Common myeloid progenitor, CD34-positive (primary cell): Measurements from ENCODE around the gene ANKRD44.
A peak's percentile ranks its signal among the peaks of the same experiment; 100 is the strongest.

Experiments used
- CTCF ChIA-PET: fragments of 350-600 bp; sonication (Branson Sonifier 250); formaldehyde crosslinking; loops from one replicate; lab custom pipeline; 2021; ENCODE audit warnings: antibody characterized with exemption; lab: Charles Lee
- POLR2A ChIA-PET: fragments of 350-600 bp; sonication (Branson Sonifier 250); formaldehyde crosslinking; loops from one replicate; lab custom pipeline; 2021; ENCODE audit warnings: antibody characterized with exemption; lab: Charles Lee
- DNase-seq, 3 donors: peaks; one replicate each; pipeline versions ENCODE4 v3.0.0 to v3.0.0-alpha.2; 2013
- H3K27ac ChIP-seq, 2 experiments: 1 replicate in 1 of 2; 2 replicates in 1 of 2; pipeline ENCODE4 v1.7.0; 2013; ENCODE audit warnings: inconsistent platforms in 2 of 2, low read length in 2 of 2, mild to moderate bottlenecking in 2 of 2, low read depth in 1 of 2, moderate library complexity in 1 of 2; ENCODE audit not compliant: severe bottlenecking in 2 of 2, insufficient read depth in 1 of 2, poor library complexity in 1 of 2
- H3K27me3 ChIP-seq, 5 experiments: replicated peaks in 2 of 5; 1 replicate in 3 of 5; 2 replicates in 2 of 5; pipeline versions ENCODE4 v1.6.1 to v1.7.0; 2013; ENCODE audit warnings: low read length in 4 of 5, mild to moderate bottlenecking in 2 of 5, moderate library complexity in 2 of 5, inconsistent platforms in 1 of 5; ENCODE audit not compliant: insufficient read depth in 5 of 5, control insufficient read depth in 4 of 5
- H3K36me3 ChIP-seq, 4 experiments: 1 replicate in 2 of 4; 2 replicates in 2 of 4; pipeline versions ENCODE4 v1.6.1 to v1.7.0; 2013; ENCODE audit warnings: low read length in 3 of 4, control low read depth in 1 of 4, mild to moderate bottlenecking in 1 of 4; ENCODE audit not compliant: control insufficient read depth in 4 of 4, insufficient read depth in 4 of 4
- H3K4me1 ChIP-seq, 4 experiments: 1 replicate in 3 of 4; 2 replicates in 1 of 4; pipeline versions ENCODE4 v1.6.1 to v1.7.1; 2013; ENCODE audit warnings: low read length in 3 of 4, mild to moderate bottlenecking in 3 of 4, control low read depth in 1 of 4, inconsistent platforms in 1 of 4, moderate library complexity in 1 of 4; ENCODE audit not compliant: control insufficient read depth in 4 of 4, insufficient read depth in 4 of 4; ENCODE audit errors: control extremely low read depth in 1 of 4
- H3K4me3 ChIP-seq, 7 experiments: 1 replicate in 4 of 7; 2 replicates in 3 of 7; pipeline versions ENCODE4 v1.5.1 to v1.7.0; 2013; ENCODE audit warnings: mild to moderate bottlenecking in 7 of 7, low read length in 6 of 7, moderate library complexity in 6 of 7, inconsistent platforms in 2 of 7, low read depth in 2 of 7, control low read depth in 1 of 7; ENCODE audit not compliant: insufficient read depth in 4 of 7, control insufficient read depth in 1 of 7; ENCODE audit errors: extremely low read depth in 1 of 7
- H3K9me3 ChIP-seq, 5 experiments: 1 replicate in 4 of 5; 2 replicates in 1 of 5; pipeline versions ENCODE4 v1.6.1 to v1.7.1; 2013; ENCODE audit warnings: low read length in 4 of 5, mild to moderate bottlenecking in 2 of 5, inconsistent platforms in 1 of 5, low read depth in 1 of 5, moderate library complexity in 1 of 5; ENCODE audit not compliant: control insufficient read depth in 4 of 5, insufficient read depth in 2 of 5; ENCODE audit errors: control extremely low read depth in 1 of 5
- WGBS: methylation state at CpG from one replicate; pipeline ENCODE4 v1.1.5; 2013; ENCODE audit not compliant: insufficient coverage; 5-methylcytosine and 5-hydroxymethylcytosine counted together

The ANKRD44 gene

DNA sequence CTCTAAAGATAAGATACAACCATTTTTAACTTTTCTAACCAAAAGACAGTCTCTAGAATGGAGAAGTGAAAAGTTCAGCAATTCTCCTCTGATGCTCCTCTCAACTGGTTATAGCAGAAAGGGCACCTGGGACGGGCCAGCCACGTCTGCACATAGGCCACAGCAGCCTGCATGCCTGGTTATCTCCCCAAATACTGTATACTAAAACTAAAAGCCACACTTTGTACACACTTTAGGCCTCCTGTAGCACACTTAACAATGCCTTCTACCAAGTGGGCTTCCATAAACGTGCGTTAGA is 179.1 kb downstream of the ANKRD44 start:
- Histone ChIP-seq H3K9me3 (peaks cover 0 to 3% (median 0%) of the 10 kb centered on the region in 5 experiments), H3K27me3 (no peaks in the 10 kb centered on the region), H3K4me3 (no peak overlapping the region), H3K4me1 (peaks cover 0 to 14% (median 3%) of the 10 kb centered on the region in 4 experiments), H3K27ac (no peak overlapping the region), H3K36me3 (peaks cover 0 to 9% (median 5%) of the 10 kb centered on the region in 4 experiments)
- WGBS = 71% methylated on average over 1 of the region's 4 CpGs
- DNase-seq = no peak
- CTCF ChIA-PET = interaction anchor here (1.0 to 2.0 kb wide), 3 partner anchors 14 to 18 kb away, joined by 3 to 8 read pairs (median 4); no protein-coding TSS in a partner anchor
- POLR2A ChIA-PET = interaction anchor here (0.7 kb wide), 1 partner anchor 75 kb away, joined by 3 read pairs; no protein-coding TSS in a partner anchor

DNA sequence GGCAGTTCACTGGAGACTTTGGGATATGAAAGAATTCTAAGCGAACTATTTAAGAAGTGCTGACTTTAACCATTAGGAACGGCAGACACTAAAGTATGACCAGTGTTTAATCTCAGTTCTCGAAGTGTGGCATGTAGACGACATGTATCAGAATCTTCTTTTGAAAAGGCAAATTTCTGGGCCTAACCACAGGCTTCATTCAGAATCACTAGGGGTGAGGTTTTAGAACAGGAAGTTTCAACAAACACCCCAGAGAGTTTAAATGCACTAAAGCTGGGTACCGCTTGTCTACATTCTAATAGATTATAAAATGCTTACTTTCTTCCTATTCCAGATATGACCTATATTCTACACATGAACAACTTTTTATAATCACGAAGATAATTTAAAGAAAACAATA is 180.3 kb downstream of the ANKRD44 start:
- WGBS = 38% methylated on average over 4 of the region's 6 CpGs
- H3K36me3 ChIP-seq = peaks cover 0 to 9% (median 7%) of the 10 kb centered on the region in 4 experiments
- DNase-seq = peak; percentile 11 to 52 (median 47)
- CTCF ChIA-PET = interaction anchor here (2.4 kb wide), 1 partner anchor 38 kb away, joined by 13 read pairs; no protein-coding TSS in a partner anchor
- H3K27me3 ChIP-seq = no peaks in the 10 kb centered on the region
- peak overlapping the region in 1 of 2 experiments; percentile 38 for H3K27ac ChIP-seq
- no peak overlapping the region for H3K4me3 ChIP-seq
- H3K9me3 ChIP-seq = peaks cover 0 to 3% (median 0%) of the 10 kb centered on the region in 5 experiments
- H3K4me1 ChIP-seq = peaks cover 0 to 14% (median 3%) of the 10 kb centered on the region in 4 experiments
- POLR2A ChIA-PET = no interaction called here

- peaks cover 0 to 14% (median 3%) of the 10 kb centered on the region in 4 experiments for H3K4me1 ChIP-seq
- WGBS = 100% methylated on average over 3 of the region's 5 CpGs
- no peaks in the 10 kb centered on the region for H3K27me3 ChIP-seq
- ChIA-PET CTCF (interaction anchor here (2.4 to 3.2 kb wide), 3 partner anchors 12 to 39 kb away, joined by 12 to 19 read pairs (median 13); no protein-coding TSS in a partner anchor), POLR2A (no interaction called here)
- H3K27ac ChIP-seq = no peak overlapping the region
- H3K4me3 ChIP-seq = no peak overlapping the region
- H3K36me3 ChIP-seq = peaks cover 0 to 18% (median 10%) of the 10 kb centered on the region in 4 experiments
- H3K9me3 ChIP-seq = peaks cover 0 to 3% (median 0%) of the 10 kb centered on the region in 5 experiments
- no peak for DNase-seq
These were observed 181.7 kb downstream of the ANKRD44 start for GRCh38 chr2:197128897-197129296.

GRCh38 chr2:197128126-197128525 is 182.5 kb downstream of the ANKRD44 start:
- Histone ChIP-seq H3K27me3 (no peaks in the 10 kb centered on the region), H3K4me1 (peaks cover 0 to 14% (median 3%) of the 10 kb centered on the region in 4 experiments), H3K4me3 (no peak overlapping the region), H3K36me3 (peaks cover 0 to 18% (median 10%) of the 10 kb centered on the region in 4 experiments), H3K27ac (no peak overlapping the region), H3K9me3 (peaks cover 0 to 3% (median 0%) of the 10 kb centered on the region in 5 experiments)
- ChIA-PET POLR2A (no interaction called here), CTCF (interaction anchor here (1.4 to 3.2 kb wide), 3 partner anchors 9 to 15 kb away, joined by 6 to 19 read pairs (median 12); no protein-coding TSS in a partner anchor)
- no peak for DNase-seq
- 67% methylated on average over 1 of the region's 1 CpG for WGBS

DNA sequence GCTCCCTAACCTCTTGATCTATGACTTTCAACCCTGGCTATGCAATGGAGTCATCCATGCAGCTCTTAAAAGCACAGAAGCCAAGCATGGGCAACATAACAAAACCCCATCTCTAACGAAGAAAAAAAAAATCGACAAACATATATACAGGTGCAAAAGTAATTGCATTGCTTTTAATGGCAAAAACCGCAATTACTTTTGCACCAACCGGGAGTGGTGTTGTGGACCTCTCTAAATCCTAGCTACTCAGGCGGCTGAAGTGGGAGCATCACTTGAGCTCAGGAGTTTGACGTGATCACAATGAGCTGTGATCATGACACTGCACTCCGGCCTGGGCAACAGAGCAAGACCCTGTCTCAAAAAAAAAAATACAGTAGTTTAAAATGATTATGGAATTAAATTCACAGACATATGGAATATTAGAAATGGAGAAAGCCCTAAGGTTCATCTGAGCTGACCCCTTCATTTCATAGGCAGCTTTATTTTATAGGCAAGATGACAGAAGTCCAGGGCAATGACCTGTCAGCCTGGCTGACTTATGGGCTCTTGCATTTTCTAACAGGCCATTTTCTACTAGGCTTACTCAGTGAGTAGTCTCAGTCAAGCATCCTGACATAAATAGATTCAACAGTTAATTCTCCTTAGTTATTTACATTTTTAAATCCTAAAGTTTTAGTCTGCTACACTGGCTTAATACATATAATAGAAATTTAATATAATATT is 183.8 kb downstream of the ANKRD44 start:
- no peak overlapping the region for H3K27ac ChIP-seq
- ChIA-PET POLR2A (interaction anchor here (0.7 kb wide), 1 partner anchor 534 kb away, joined by 8 read pairs; no protein-coding TSS in a partner anchor), CTCF (interaction anchor here (0.7 to 3.2 kb wide), 8 partner anchors 10 to 292 kb away, joined by 3 to 19 read pairs (median 4); no protein-coding TSS in a partner anchor)
- no peaks in the 10 kb centered on the region for H3K27me3 ChIP-seq
- H3K9me3 ChIP-seq = peaks cover 0 to 3% (median 0%) of the 10 kb centered on the region in 5 experiments
- H3K4me1 ChIP-seq = peaks cover 0 to 16% (median 5%) of the 10 kb centered on the region in 4 experiments
- H3K36me3 ChIP-seq = peaks cover 0 to 18% (median 10%) of the 10 kb centered on the region in 4 experiments
- WGBS = 98% methylated on average over 5 of the region's 7 CpGs
- H3K4me3 ChIP-seq = no peak overlapping the region
- DNase-seq = no peak

GRCh38 chr2:197124639-197125390 is 185.8 kb downstream of the ANKRD44 start:
- Histone ChIP-seq H3K4me3 (no peak overlapping the region), H3K27me3 (no peaks in the 10 kb centered on the region), H3K36me3 (peaks cover 10 to 24% (median 22%) of the 10 kb centered on the region in 4 experiments), H3K9me3 (peaks cover 0 to 3% (median 0%) of the 10 kb centered on the region in 5 experiments), H3K27ac (no peak overlapping the region), H3K4me1 (peaks cover 0 to 9% (median 2%) of the 10 kb centered on the region in 4 experiments)
- ChIA-PET POLR2A (no interaction called here), CTCF (interaction anchor here (0.6 to 1.3 kb wide), 3 partner anchors 11 to 233 kb away, joined by 3 read pairs; no protein-coding TSS in a partner anchor)
- WGBS = 60% methylated on average over 3 of the region's 7 CpGs
- no peak for DNase-seq
